ENCODE results near the gene TTC23.
A peak's percentile ranks its signal among the peaks of the same experiment; 100 is the strongest.
"Not testable (repeated sequence)": the region's sequence is repeated elsewhere in the genome, so short reads cannot be mapped to it uniquely, and the experiment has no call there.

The TTC23 gene

GRCh38 chr15:99201408-99202175 is 47.8 kb downstream of the TTC23 start:
- H3K27ac ChIP-seq: no peak overlapping the region
- no peak for TF ChIP-seq CTCF (conservative IDR thresholded peaks at IDR 0.05)

GRCh38 chr15:99197856-99198255 is 51.5 kb downstream of the TTC23 start:
- TF ChIP-seq CTCF (conservative IDR thresholded peaks at IDR 0.05): no peak
- H3K27ac ChIP-seq: no peak overlapping the region

- not testable (repeated sequence) for H3K27ac ChIP-seq
Measured at GRCh38 chr15:99192181-99192580, 57.2 kb downstream of the TTC23 start.

GRCh38 chr15:99187936-99188335 is 61.4 kb downstream of the TTC23 start:
- no peak for TF ChIP-seq CTCF (conservative IDR thresholded peaks at IDR 0.05)
- H3K27ac ChIP-seq: no peak overlapping the region

GRCh38 chr15:99185414-99186130 is 63.8 kb downstream of the TTC23 start:
- no peak overlapping the region for H3K27ac ChIP-seq
- no peak for TF ChIP-seq CTCF (conservative IDR thresholded peaks at IDR 0.05)

GRCh38 chr15:99182791-99183190 is 66.6 kb downstream of the TTC23 start:
- no peak overlapping the region for H3K27ac ChIP-seq
- no peak for TF ChIP-seq CTCF (conservative IDR thresholded peaks at IDR 0.05)

GRCh38 chr15:99181545-99181971 is 67.8 kb downstream of the TTC23 start:
- peak overlapping the region; percentile 25; the same call in 1 of the 2 replicates for H3K27ac ChIP-seq
- no peak for TF ChIP-seq CTCF (conservative IDR thresholded peaks at IDR 0.05)

GRCh38 chr15:99180964-99181306 is 68.4 kb downstream of the TTC23 start:
- no peak for TF ChIP-seq CTCF (conservative IDR thresholded peaks at IDR 0.05)
- H3K27ac ChIP-seq: peak overlapping the region; percentile 25; the same call in 1 of the 2 replicates
